ENCODE measurements around the gene JUP. TPM values are rescaled to one million over a fixed set of nuclear protein-coding genes. Genes with fewer than 3 reads are reported as not detected.

The JUP gene
- total RNA-seq, 3 donors from 2014 or later, result 165 to 383 (median 320) TPM

- no peaks in the 10 kb centered on the region for H3K36me3 ChIP-seq (ENCODE audit: low read depth)
- DNase-seq, result peak; percentile 89 to 91 (median 90)
- H3K9me3 ChIP-seq, result no peaks in the 10 kb centered on the region
- peak overlapping the region; percentile 91 for H3K4me3 ChIP-seq
- ATAC-seq, result peak; percentile 72
- peaks cover 21% of the 10 kb centered on the region for H3K4me1 ChIP-seq (ENCODE audit: low read depth)
- intact Hi-C loops (cut with DNase I, micrococcal nuclease), result no loop called here
- no peak for TF ChIP-seq CTCF (IDR thresholded peaks at IDR 0.05)
These were observed 668 bp downstream of the JUP start for GRCh38 chr17:41785859-41786226.

GRCh38 chr17:41785091-41785858, 1.2 kb downstream of the JUP start:
- Histone ChIP-seq H3K9me3 (no peaks in the 10 kb centered on the region), H3K4me3 (peak overlapping the region; percentile 91), H3K4me1 (ENCODE audit: low read depth) (peaks cover 23% of the 10 kb centered on the region), H3K36me3 (ENCODE audit: low read depth) (no peaks in the 10 kb centered on the region)
- intact Hi-C loops (cut with DNase I, micrococcal nuclease), result no loop called here
- ATAC-seq (no peak), DNase-seq (peak in 2 of 3 donors; percentile 49 to 60)
- no peak for TF ChIP-seq CTCF (IDR thresholded peaks at IDR 0.05)

GRCh38 chr17:41784207-41784744, 2.2 kb downstream of the JUP start:
- H3K36me3 ChIP-seq (ENCODE audit: low read depth), result no peaks in the 10 kb centered on the region
- no peak for TF ChIP-seq CTCF (IDR thresholded peaks at IDR 0.05)
- peak in 2 of 3 donors; percentile 47 to 57 for DNase-seq
- no peak for ATAC-seq
- intact Hi-C loops (cut with DNase I, micrococcal nuclease), result no loop called here
- no peaks in the 10 kb centered on the region for H3K9me3 ChIP-seq
- H3K4me3 ChIP-seq, result no peak overlapping the region
- peaks cover 30% of the 10 kb centered on the region for H3K4me1 ChIP-seq (ENCODE audit: low read depth)

- no peak for TF ChIP-seq CTCF (IDR thresholded peaks at IDR 0.05)
- DNase-seq, result no peak
- intact Hi-C loops (cut with DNase I, micrococcal nuclease), result no loop called here
- Histone ChIP-seq H3K4me3 (no peak overlapping the region), H3K9me3 (no peaks in the 10 kb centered on the region), H3K36me3 (ENCODE audit: low read depth) (no peaks in the 10 kb centered on the region), H3K4me1 (ENCODE audit: low read depth) (peaks cover 51% of the 10 kb centered on the region)
- no peak for ATAC-seq
These were observed 4.4 kb downstream of the JUP start for GRCh38 chr17:41782142-41782541.

GRCh38 chr17:41781404-41782110, 5.0 kb downstream of the JUP start:
- intact Hi-C loops (cut with DNase I, micrococcal nuclease), result no loop called here
- H3K4me3 ChIP-seq, result no peak overlapping the region
- H3K9me3 ChIP-seq, result no peaks in the 10 kb centered on the region
- H3K36me3 ChIP-seq (ENCODE audit: low read depth), result no peaks in the 10 kb centered on the region
- DNase-seq, result no peak
- ATAC-seq, result no peak
- TF ChIP-seq CTCF (IDR thresholded peaks at IDR 0.05), result no peak
- peaks cover 57% of the 10 kb centered on the region for H3K4me1 ChIP-seq (ENCODE audit: low read depth)
